ENCODE measurements around the gene FOXP1. TPM values are rescaled to one million over a fixed set of nuclear protein-coding genes. Genes with fewer than 3 reads are reported as not detected.

Gene FOXP1
- total and polyA plus RNA-seq, 9 of the 15 experiments (the other 6 are each of a cell fraction or from before 2014, with no cell fraction given): 7.7 to 34.5 (median 13.7) TPM

DNA sequence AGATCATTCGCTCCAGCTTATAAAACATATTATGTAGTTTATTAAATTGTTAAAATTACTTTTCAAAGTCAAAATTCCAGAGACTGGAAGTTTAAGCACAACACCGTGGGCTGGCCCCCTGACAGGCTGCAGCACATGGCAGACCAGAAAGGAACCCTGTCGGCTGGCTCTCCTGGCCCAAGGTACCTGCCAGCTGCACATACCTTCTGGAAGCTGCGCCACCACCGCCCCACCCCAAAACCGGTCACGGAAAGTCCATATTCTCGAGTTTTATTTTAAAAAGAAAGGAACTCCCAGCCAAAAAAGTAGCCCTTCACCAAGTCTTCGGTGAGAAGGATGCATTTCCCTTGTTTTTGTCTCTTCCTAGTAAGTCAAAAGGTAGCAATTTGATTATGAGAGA is 94.6 kb downstream of the FOXP1 start:
- TF ChIP-seq CHD4 (IDR thresholded peaks at IDR 0.05; ENCODE audit: insufficient read depth, insufficient replicate concordance, low read depth, low read length, poor library complexity, severe bottlenecking): no peak
- in situ Hi-C loops (cut with MboI): no loop called here
- H3K27me3 ChIP-seq (ENCODE audit: control insufficient read depth in 2 of 2, insufficient read depth in 2 of 2, low read length in 2 of 2): no peaks in the 10 kb centered on the region
- H3K9me3 ChIP-seq (replicated peaks; ENCODE audit: control insufficient read depth, insufficient read depth, low read depth, low read length): peaks cover 3% of the 10 kb centered on the region; the same call in 1 of the 2 replicates
- H3K36me3 ChIP-seq (ENCODE audit: control insufficient read depth, insufficient read depth, low read length): peaks cover 10% of the 10 kb centered on the region; the same call in 1 of the 3 replicates
- 81% methylated on average over 8 of the region's 9 CpGs for WGBS (ENCODE audit: insufficient coverage, low coverage, missing lambda C conversion rate)
- no peaks in the 10 kb centered on the region for H3K79me2 ChIP-seq (ENCODE audit: control insufficient read depth, insufficient read depth, low read length)
- no peak overlapping the region for H3K4me3 ChIP-seq
- no peaks in the 10 kb centered on the region; a peak in 1 of 5 replicates for H3K4me1 ChIP-seq (replicated peaks in 1 of 2; ENCODE audit: control insufficient read depth in 2 of 2, insufficient read depth in 2 of 2, low read length in 2 of 2)
- no peaks in the 10 kb centered on the region for H4K20me1 ChIP-seq (replicated peaks; ENCODE audit: control insufficient read depth, insufficient read depth, low read length)
- DNase-seq (ENCODE audit: extremely low read depth in 1 of 4, low spot score in 3 of 4) (no peak), FAIRE-seq (no peak), ATAC-seq (no peak)
- intact Hi-C loops (cut with micrococcal nuclease): no loop called here
- CTCF ChIA-PET (ENCODE audit: low intra/inter-chr PET ratio): no interaction called here
- H3K9ac ChIP-seq (ENCODE audit: insufficient read depth in 1 of 2, low read depth in 2 of 2, low read length in 2 of 2): no peak overlapping the region
- H3K9me1 ChIP-seq (ENCODE audit: control insufficient read depth, insufficient read depth, low read length): no peaks in the 10 kb centered on the region
- H2AFZ ChIP-seq (ENCODE audit: low read depth, low read length): no peak overlapping the region
- POLR2A ChIA-PET: no interaction called here
- no peak overlapping the region for H3K4me2 ChIP-seq (ENCODE audit: insufficient read depth, low read length)
- no TSS peak for BruUV-seq (replicated peaks)
- H3K27ac ChIP-seq (ENCODE audit: extremely low read depth, low read depth, low read length): no peak overlapping the region

DNA sequence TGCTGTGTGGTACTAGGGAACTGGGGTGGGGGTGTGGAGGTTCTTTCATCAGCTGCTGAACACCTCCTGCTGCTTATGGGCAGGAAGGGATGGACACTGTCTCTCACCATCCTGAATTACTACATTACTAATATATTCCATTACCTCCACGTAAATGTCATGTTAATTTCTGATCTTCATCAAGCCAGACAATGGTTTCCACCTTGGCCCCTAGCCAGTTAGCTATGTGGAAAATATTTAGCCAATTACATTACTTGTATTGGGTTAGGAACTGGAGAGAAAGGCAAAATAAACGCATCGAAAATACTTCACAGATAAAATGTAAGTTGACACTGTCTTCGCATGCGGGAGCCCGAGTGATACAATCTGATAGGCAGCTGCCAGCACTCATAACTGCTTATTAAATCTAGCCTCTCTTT is 95.1 kb downstream of the FOXP1 start:
- no peaks in the 10 kb centered on the region for H3K9me1 ChIP-seq (ENCODE audit: control insufficient read depth, insufficient read depth, low read length)
- no peaks in the 10 kb centered on the region; a peak in 1 of 5 replicates for H3K4me1 ChIP-seq (replicated peaks in 1 of 2; ENCODE audit: control insufficient read depth in 2 of 2, insufficient read depth in 2 of 2, low read length in 2 of 2)
- H3K9ac ChIP-seq (ENCODE audit: insufficient read depth in 1 of 2, low read depth in 2 of 2, low read length in 2 of 2): no peak overlapping the region
- TF ChIP-seq PRMT5 (CRISPR knock-in tag; IDR thresholded peaks at IDR 0.05) (no peak), RCOR1 (IDR thresholded peaks at IDR 0.05; ENCODE audit: borderline replicate concordance in 1 of 2, low read depth in 2 of 2, low read length in 2 of 2) (no peak), ZNF12 (CRISPR knock-in tag; IDR thresholded peaks at IDR 0.05) (no peak), RBM14 (IDR thresholded peaks at IDR 0.05; ENCODE audit: borderline replicate concordance, insufficient read depth, low read depth, low read length) (no peak), MTA1 (IDR thresholded peaks at IDR 0.05; ENCODE audit: borderline replicate concordance) (no peak), ZNF408 (CRISPR knock-in tag; IDR thresholded peaks at IDR 0.05; ENCODE audit: low read depth) (no peak), HDGF (IDR thresholded peaks at IDR 0.05) (no peak)
- peaks cover 3% of the 10 kb centered on the region; the same call in 1 of the 2 replicates for H3K9me3 ChIP-seq (replicated peaks; ENCODE audit: control insufficient read depth, insufficient read depth, low read depth, low read length)
- in situ Hi-C loops (cut with MboI) (no loop called here), intact Hi-C loops (cut with micrococcal nuclease) (no loop called here)
- ATAC-seq (no peak), FAIRE-seq (no peak), DNase-seq (ENCODE audit: extremely low read depth in 1 of 4, low spot score in 3 of 4) (no peak)
- BruUV-seq (replicated peaks): no TSS peak
- H3K36me3 ChIP-seq (ENCODE audit: control insufficient read depth, insufficient read depth, low read length): peaks cover 10% of the 10 kb centered on the region; the same call in 1 of the 3 replicates
- WGBS (ENCODE audit: insufficient coverage, low coverage, missing lambda C conversion rate): 46% methylated on average over 6 of the region's 6 CpGs
- no peaks in the 10 kb centered on the region for H4K20me1 ChIP-seq (replicated peaks; ENCODE audit: control insufficient read depth, insufficient read depth, low read length)
- H3K4me3 ChIP-seq: no peak overlapping the region
- H3K27ac ChIP-seq (ENCODE audit: extremely low read depth, low read depth, low read length): no peak overlapping the region
- ChIA-PET POLR2A (no interaction called here), CTCF (ENCODE audit: low intra/inter-chr PET ratio) (no interaction called here)
- H3K4me2 ChIP-seq (ENCODE audit: insufficient read depth, low read length): no peak overlapping the region
- H3K27me3 ChIP-seq (ENCODE audit: control insufficient read depth in 2 of 2, insufficient read depth in 2 of 2, low read length in 2 of 2): no peaks in the 10 kb centered on the region
- H2AFZ ChIP-seq (ENCODE audit: low read depth, low read length): no peak overlapping the region
- H3K79me2 ChIP-seq (ENCODE audit: control insufficient read depth, insufficient read depth, low read length): no peaks in the 10 kb centered on the region
